ENCODE measurements around the gene STK39.

- TF ChIP-seq CTCF (IDR thresholded peaks at IDR 0.05), result no peak
- no peak for TF ChIP-seq EP300 (IDR thresholded peaks at IDR 0.05)
- TF ChIP-seq POLR2A (IDR thresholded peaks at IDR 0.05), result no peak
- no peak for TF ChIP-seq POLR2AphosphoS5 (IDR thresholded peaks at IDR 0.05)
Observed at GRCh38 chr2:168293766-168294165, 46.4 kb upstream of the STK39 start.
